ENCODE data around the gene PAPPA.

- TF ChIP-seq POLR2A (IDR thresholded peaks at IDR 0.05) (no peak), CTCF (IDR thresholded peaks at IDR 0.05) (no peak)
Observed at GRCh38 chr9:116420993-116421538, 267.5 kb downstream of the PAPPA start.
